COLO829 (cell line): ENCODE measurements around the gene TOB1.

Experiments used
- DNase-seq: peaks from one replicate; pipeline ENCODE4 v3.0.0; 2012; ENCODE audit warnings: low spot score

Gene TOB1

GRCh38 chr17:50866261-50866949 is at the start of gene TOB1:
TOB1 (minus strand) TSS chr17:50866354; CDS start chr17:50864017, 2,337 bp downstream.
- peak; percentile 77 for DNase-seq

DNA sequence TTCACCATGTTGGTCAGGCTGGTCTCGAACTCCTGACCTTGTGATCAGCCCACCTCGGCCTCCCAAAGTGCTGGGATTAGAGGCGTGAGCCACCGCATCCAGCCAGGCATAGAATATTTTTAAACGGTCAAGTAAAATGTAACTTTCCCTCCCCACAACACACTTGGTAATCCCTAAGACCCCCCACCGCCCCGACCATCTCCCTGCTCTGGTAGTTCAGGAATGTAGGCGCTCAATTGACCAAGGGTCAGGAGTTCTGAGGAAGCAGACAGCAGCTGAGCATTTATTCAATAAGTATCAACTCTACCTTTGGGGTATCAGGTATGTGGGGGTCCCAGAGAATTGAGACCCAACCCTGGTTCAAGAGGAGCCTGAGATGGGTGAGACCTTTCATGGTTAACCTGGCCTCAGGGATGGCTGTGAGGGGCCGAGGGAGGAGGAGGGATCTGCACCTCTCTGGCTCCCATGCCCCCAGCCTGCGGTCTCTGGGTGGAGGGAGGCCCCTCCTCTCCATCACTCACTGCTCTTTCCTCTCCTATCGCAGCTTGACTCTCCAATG is 48.4 kb upstream of the TOB1 start:
- DNase-seq = no peak

DNA sequence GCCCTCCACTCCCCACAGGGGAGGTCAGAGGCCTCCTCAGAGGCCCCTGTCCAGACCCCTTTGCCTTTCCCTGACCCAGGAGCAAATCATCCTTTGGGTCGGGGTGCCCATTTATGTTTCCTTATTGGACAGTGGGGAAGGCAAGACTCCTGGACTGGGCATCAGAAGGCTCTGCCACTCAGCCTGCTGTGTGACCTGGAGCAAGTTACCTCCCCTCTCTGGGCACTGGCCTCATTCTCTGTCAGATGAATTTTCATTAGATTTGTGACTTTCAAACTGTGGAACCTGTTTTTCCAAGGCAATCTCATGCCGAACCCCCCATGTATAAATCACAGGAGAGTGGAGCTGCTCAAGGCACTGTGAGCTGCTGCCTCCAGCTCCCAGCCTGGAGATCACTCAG is 47.0 kb upstream of the TOB1 start:
- DNase-seq = no peak

DNA sequence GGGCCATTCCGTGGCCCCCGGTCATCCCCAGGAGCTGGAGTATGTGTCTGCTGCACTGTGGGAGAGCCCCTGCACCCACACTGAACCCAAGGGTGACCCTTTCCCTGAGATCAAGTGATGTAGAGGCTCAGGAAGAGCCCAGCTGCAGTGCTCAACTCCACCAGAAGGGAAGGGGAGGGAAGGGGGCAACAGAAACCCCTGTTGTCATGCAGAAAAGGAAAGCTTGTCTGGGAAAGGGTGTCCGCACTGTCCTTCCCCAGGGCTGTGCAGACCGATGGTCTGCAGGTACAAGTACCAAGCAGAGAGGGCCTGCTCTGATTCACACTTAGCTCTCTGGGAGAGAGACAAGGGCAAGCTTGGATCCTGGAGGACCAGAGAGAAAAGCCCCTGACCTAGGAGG is 45.7 kb upstream of the TOB1 start:
- DNase-seq = no peak

- DNase-seq = no peak
Observed at GRCh38 chr17:50911450-50911849, 45.3 kb upstream of the TOB1 start.

GRCh38 chr17:50909765-50910605 is 43.8 kb upstream of the TOB1 start:
- DNase-seq = no peak

- DNase-seq = no peak
Observed at GRCh38 chr17:50908860-50909764, 43.0 kb upstream of the TOB1 start.

- DNase-seq = no peak
Observed at GRCh38 chr17:50908140-50908859, 42.1 kb upstream of the TOB1 start.

- DNase-seq = no peak
Observed at GRCh38 chr17:50906443-50906842, 40.3 kb upstream of the TOB1 start.

GRCh38 chr17:50905460-50905803 is 39.3 kb upstream of the TOB1 start:
- no peak for DNase-seq

DNA sequence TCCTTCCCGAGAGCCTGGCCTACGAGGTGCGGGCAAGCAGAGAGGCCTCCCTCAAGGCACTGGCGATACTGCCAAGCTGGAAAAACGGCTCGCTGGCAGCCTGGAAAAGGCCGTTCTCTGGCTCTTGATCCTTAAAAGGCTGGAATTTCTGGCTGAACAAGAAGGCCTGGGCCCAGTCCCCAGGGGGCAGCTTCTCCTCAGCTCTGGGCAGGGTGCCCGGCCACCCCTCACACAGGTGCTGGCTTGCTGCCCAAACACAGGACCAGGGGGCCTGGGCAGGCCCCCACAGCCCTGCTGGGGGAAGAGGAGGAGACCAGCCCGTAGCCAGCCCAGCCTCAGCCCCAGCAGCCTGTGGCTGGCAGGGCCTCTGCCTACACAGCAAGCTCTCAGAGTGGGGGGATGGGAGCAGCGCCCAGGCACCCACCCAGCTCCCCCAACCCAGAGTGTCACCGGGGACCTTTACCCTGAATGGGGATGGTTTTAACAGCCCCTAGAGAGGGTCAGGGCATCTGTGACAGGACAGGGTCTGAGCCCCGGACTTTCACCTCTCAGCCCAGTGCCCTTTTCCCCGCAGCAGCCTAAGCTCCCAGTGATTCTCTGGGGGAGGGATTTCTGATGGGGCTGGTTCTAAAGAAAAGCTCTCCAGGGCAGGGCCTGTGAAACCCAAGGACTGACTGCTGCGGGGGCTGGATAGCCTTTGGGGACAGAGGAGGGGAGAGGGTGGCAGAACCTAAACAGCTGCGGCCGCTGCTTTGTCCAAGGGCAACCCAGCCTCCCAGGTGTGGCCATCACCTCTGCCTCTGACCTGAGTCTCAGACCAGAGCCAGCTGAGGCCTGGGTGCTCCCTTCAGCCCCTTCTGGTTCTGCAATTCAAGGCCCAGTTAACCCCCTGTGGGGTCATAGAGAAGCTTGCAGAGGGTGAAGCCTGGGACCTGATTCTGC is 38.6 kb upstream of the TOB1 start:
- DNase-seq = no peak

DNA sequence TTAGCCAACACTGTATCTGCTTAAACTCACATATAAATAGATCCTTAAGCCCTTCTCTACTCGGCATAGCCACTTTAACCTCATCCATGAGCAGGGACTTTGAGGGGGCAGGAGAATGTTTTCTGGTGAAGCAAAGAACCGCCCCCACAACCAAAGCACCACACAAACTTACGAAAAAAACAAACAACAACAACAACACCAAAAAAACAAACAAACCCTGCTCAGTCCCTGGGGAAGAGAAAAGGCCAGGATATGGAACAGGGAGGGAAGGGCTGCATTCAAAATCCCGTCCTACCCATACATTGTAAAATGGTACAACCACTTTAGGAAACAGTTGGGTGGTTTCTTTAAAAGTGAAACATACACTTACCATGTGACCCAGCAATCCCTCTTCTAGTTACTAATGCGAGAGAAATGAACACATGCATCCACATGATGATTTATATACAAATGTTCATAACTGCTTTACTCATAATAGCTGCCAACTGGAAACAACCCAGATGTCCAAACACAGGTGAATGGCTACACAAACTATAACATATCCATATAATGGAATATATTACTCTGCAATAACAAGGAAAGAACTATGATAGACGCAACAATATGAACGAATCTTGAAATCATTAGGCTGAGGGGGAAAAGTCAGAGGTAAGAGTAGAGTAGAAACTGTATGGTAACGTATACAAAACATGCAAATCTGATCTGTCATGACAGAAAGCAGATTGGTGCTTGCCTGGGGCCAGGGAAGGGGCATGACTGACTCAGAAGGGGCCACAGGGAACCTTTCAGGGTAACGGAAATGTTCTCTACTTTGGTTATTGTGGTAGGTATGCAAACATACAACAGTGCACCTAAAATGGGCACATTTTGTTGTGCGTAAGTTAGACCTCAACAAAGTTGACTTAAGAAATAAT is 37.7 kb upstream of the TOB1 start:
- no peak for DNase-seq

GRCh38 chr17:50902372-50903353 is 36.5 kb upstream of the TOB1 start:
- DNase-seq = no peak

GRCh38 chr17:50900383-50900892 is 34.3 kb upstream of the TOB1 start:
- DNase-seq = no peak

- DNase-seq = no peak
Observed at GRCh38 chr17:50899559-50900319, 33.6 kb upstream of the TOB1 start.

GRCh38 chr17:50899005-50899460 is 32.9 kb upstream of the TOB1 start:
- no peak for DNase-seq
